ENCODE results near the gene NIPAL1.

DNA sequence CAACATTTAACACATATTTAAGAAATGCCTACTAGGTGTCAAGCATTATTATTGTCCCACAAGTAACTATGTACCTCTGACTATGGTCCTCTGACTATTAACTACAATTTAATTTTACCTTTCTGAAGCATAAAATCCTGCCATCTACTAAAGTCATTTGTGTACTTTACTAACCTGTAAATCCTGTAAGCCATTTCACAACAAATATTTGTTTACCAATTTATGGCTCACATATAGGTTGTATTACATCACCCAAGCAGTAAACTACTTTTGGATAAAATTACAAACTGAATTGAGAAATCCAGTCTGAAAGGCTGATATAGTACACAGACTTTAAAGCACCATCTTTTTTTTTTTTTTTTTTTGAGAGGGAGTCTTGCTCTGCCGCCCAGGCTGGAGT is 43.9 kb upstream of the NIPAL1 start:
- TF ChIP-seq, protein P1, sequence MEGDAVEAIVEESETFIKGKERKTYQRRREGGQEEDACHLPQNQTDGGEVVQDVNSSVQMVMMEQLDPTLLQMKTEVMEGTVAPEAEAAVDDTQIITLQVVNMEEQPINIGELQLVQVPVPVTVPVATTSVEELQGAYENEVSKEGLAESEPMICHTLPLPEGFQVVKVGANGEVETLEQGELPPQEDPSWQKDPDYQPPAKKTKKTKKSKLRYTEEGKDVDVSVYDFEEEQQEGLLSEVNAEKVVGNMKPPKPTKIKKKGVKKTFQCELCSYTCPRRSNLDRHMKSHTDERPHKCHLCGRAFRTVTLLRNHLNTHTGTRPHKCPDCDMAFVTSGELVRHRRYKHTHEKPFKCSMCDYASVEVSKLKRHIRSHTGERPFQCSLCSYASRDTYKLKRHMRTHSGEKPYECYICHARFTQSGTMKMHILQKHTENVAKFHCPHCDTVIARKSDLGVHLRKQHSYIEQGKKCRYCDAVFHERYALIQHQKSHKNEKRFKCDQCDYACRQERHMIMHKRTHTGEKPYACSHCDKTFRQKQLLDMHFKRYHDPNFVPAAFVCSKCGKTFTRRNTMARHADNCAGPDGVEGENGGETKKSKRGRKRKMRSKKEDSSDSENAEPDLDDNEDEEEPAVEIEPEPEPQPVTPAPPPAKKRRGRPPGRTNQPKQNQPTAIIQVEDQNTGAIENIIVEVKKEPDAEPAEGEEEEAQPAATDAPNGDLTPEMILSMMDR (IDR thresholded peaks at IDR 0.05; ENCODE audit: insufficient read depth, low read depth, low read length), result no peak
- TF ChIP-seq EZH2 (IDR thresholded peaks at IDR 0.05; ENCODE audit: insufficient read depth, low read length), result no peak

All from astrocyte (in vitro differentiated cells and primary cell).